Thyroid gland (tissue), 4 donors: ENCODE data around the gene EFTUD2. TPM values are rescaled to one million over a fixed set of nuclear protein-coding genes. Genes with fewer than 3 reads are reported as not detected.

Experiments
- DNase-seq, 2 donors: peaks; one replicate each; pipeline ENCODE4 v3.0.0-alpha.2; 2019
- H3K27ac ChIP-seq, 3 donors: fragments of 200-600 bp; sonication (generic); 1 replicate in 2 of 3; 2 replicates in 1 of 3; pipeline ENCODE4 v1.5.1; 2016 to 2019; ENCODE audit warnings: mild to moderate bottlenecking in 1 of 3, moderate library complexity in 1 of 3
- H3K27me3 ChIP-seq: fragments of 200-600 bp; sonication (generic); one replicate; pipeline ENCODE4 v1.5.1; 2019
- H3K36me3 ChIP-seq, 2 donors: fragments of 200-600 bp; sonication (generic); one replicate each; pipeline ENCODE4 v1.5.1; 2016 to 2019
- H3K4me1 ChIP-seq, 2 donors: fragments of 200-600 bp; sonication (generic); one replicate each; pipeline ENCODE4 v1.5.1; 2017 to 2019
- H3K4me3 ChIP-seq, 3 donors: fragments of 200-600 bp; sonication (generic); replicated peaks in 1 of 3; 1 replicate in 2 of 3; 2 replicates in 1 of 3; pipeline ENCODE4 v1.5.1; 2016; ENCODE audit warnings: mild to moderate bottlenecking in 1 of 3
- H3K9me3 ChIP-seq: fragments of 200-600 bp; sonication (generic); one replicate; pipeline ENCODE4 v1.5.1; 2017
- POLR2A ChIP-seq, 2 donors: fragments of 450-650 bp; IDR thresholded peaks; one replicate each; pipeline ENCODE4 v1.6.1; 2017; ENCODE audit warnings: antibody characterized with exemption in 2 of 2, mild to moderate bottlenecking in 2 of 2, moderate library complexity in 1 of 2
- WGBS, 2 donors: methylation state at CpG; one replicate each; pipeline ENCODE4 v1.1.5; 2017; 5-methylcytosine and 5-hydroxymethylcytosine counted together
- intact Hi-C: fragments of 100-400 bp; cut with DNase I; formaldehyde crosslinking; loops from one replicate; pipeline ENCODE4 v1.15.1; 2023
- total RNA-seq, 4 donors: library from RNA; depleted of rRNA; stranded (reverse); fragments of >200 nt; gene quantifications; one replicate each; pipeline ENCODE4 v1.2.3, GENCODE V29; 2016
- TF ChIP-seq, protein P1 (sequence below), 6 experiments: fragments of 200-600 bp in 3 of 6; fragments of 450-650 bp in 3 of 6; sonication (generic) in 3 of 6; IDR thresholded peaks; one replicate each; pipeline ENCODE4 v1.5.1; 2016 to 2019; ENCODE audit warnings: antibody characterized with exemption in 6 of 6, mild to moderate bottlenecking in 2 of 6, inconsistent platforms in 1 of 6, moderate library complexity in 1 of 6

EFTUD2 gene
- total RNA-seq, 4 donors from 2014 or later: 49.2 to 110 (median 75.1) TPM

DNA sequence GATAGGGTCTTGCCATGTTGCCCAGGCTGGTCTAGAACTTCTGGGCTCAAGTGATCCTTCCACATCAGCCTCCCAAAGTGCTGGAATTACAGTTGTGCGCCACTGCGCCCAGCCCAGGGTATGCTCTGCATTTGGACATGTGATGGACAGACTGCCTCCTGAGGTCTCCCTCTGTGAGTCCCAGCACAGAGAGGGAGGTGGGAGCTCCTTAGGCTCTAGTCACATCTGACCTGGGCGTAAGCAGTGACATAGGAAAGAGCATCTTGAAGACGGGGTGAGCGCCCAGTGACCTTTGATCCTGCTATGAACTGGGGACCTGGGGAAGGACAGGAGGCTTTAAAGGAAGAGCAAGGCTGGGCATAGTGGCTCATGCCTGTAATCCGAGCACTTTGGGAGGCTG is 18.2 kb upstream of the EFTUD2 start:
- Histone ChIP-seq H3K27me3 (no peaks in the 10 kb centered on the region), H3K27ac (peak overlapping the region; percentile 20 to 74 (median 61)), H3K9me3 (no peaks in the 10 kb centered on the region), H3K36me3 (no peaks in the 10 kb centered on the region), H3K4me3 (no peak overlapping the region), H3K4me1 (peaks cover 7 to 44% of the 10 kb centered on the region in 2 donors)
- no peak for DNase-seq
- intact Hi-C loops: no loop called here
- 81 to 89% methylated on average over 6 of the region's 6 CpGs for WGBS, 2 donors
- no peak for TF ChIP-seq POLR2A (IDR thresholded peaks at IDR 0.05)
- TF ChIP-seq, protein P1, sequence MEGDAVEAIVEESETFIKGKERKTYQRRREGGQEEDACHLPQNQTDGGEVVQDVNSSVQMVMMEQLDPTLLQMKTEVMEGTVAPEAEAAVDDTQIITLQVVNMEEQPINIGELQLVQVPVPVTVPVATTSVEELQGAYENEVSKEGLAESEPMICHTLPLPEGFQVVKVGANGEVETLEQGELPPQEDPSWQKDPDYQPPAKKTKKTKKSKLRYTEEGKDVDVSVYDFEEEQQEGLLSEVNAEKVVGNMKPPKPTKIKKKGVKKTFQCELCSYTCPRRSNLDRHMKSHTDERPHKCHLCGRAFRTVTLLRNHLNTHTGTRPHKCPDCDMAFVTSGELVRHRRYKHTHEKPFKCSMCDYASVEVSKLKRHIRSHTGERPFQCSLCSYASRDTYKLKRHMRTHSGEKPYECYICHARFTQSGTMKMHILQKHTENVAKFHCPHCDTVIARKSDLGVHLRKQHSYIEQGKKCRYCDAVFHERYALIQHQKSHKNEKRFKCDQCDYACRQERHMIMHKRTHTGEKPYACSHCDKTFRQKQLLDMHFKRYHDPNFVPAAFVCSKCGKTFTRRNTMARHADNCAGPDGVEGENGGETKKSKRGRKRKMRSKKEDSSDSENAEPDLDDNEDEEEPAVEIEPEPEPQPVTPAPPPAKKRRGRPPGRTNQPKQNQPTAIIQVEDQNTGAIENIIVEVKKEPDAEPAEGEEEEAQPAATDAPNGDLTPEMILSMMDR (IDR thresholded peaks at IDR 0.05): no peak

DNA sequence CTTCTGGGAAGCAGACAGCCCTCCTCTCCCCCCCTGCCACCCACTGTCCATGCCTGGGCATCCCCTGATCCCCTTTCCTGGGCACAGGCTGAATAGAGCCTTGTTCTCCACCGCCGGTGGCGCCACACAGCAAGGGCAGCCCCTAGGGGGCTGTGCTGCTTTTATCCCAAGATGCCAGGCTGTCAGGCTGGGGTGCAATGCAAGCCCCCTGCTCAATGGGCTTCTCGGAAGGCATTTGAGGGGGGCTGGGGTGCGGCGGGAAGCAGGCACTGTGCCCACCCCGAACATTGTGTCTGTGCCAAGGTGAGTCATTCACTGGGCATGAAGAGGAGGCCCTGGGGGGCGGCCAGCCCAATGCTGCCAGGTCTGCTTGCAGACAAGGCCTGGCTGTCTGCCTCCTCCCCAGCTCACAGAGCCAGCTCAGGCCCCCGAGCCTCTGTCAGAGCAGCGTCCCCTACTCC is 17.6 kb upstream of the EFTUD2 start:
- H3K4me1 ChIP-seq: peaks cover 7 to 44% of the 10 kb centered on the region in 2 donors
- intact Hi-C loops: no loop called here
- WGBS, 2 donors: 30 to 40% methylated on average over 6 to 9 of the region's 10 CpGs
- no peak overlapping the region for H3K4me3 ChIP-seq
- no peaks in the 10 kb centered on the region for H3K9me3 ChIP-seq
- H3K36me3 ChIP-seq: no peaks in the 10 kb centered on the region
- peak overlapping the region; percentile 74 to 77 (median 74) for H3K27ac ChIP-seq
- DNase-seq: peak; percentile 93 to 95
- TF ChIP-seq, protein P1 (IDR thresholded peaks at IDR 0.05): no peak
- no peak for TF ChIP-seq POLR2A (IDR thresholded peaks at IDR 0.05)
- H3K27me3 ChIP-seq: no peaks in the 10 kb centered on the region

DNA sequence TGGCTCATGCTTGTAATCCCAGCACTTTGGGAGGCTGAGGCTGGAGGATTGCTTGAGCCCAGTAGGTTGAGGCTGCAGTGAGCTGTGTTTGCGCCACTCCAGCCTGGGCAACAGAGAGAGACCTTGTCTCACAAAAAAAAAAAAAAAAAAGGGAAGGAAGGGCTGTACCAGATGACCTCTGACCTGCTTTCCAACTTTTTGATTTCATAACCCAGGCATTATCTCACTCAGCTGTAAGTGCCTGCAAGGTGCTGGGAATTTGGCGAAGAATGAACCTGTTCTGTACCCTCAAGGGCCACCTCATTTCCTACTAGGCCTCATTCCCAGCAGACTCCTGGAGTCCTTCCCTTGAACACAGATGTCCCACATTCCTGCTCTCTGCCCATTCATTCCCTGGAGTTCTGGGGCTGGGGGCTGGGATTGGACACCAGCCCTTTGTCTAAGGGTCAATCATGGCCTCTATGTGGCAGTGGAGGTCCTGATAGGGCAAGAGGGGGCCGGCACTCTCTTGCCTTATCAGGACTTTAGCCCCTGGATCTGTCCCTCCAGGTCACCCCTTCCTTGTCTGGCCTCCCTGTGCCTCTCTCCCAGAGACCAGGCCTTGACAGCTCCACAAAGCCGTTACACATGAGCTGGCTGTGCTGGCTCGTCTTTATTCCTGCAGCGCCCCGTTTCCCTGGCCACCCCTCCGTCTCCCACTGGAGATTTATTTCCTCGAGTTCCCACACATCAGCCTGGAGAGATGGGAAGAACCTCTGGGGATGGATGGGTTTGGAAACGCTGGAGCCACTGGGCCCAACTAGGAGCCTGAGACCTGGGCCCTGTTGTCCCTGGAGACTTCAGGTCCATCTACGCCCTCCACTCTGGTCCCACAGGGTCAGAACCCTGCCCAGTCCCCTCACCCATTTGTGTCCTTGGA is 16.9 kb upstream of the EFTUD2 start:
- no peak for TF ChIP-seq POLR2A (IDR thresholded peaks at IDR 0.05)
- TF ChIP-seq, protein P1 (IDR thresholded peaks at IDR 0.05): no peak
- intact Hi-C loops: no loop called here
- peak; percentile 24 to 37 for DNase-seq
- Histone ChIP-seq H3K4me3 (no peak overlapping the region), H3K36me3 (no peaks in the 10 kb centered on the region), H3K9me3 (no peaks in the 10 kb centered on the region), H3K4me1 (peaks cover 7 to 51% of the 10 kb centered on the region in 2 donors), H3K27me3 (no peaks in the 10 kb centered on the region), H3K27ac (peak overlapping the region; percentile 74 to 77 (median 74))
- WGBS, 2 donors: 65 to 78% methylated on average over 11 of the region's 11 CpGs

DNA sequence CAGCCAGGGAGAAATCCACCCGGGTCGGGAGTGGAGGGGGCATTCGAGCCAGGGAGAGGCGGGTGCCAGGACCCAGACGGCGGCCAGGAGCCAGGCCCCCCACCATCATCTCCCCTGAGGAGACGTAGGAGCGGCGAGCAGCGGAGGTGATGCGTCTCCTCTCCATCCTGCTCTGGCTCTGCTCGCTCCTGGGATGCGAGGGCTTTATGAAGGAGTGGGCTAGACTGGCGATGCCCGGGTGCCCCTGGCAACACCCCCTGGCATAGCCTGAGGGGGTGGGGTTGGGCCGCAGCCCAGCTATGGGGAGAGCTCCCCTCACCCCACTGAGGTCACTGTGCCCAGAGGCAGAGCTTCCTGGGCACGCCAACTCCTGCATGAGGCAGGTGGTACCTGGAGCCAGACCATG is 16.1 kb upstream of the EFTUD2 start, which contains the start of gene GFAP:
TSS of gene GFAP (minus strand) at position 180 of the 406 bp plus-strand sequence. CDS start at position 166, 14 bp downstream.
- Histone ChIP-seq H3K4me1 (peaks cover 7 to 54% of the 10 kb centered on the region in 2 donors), H3K27me3 (no peaks in the 10 kb centered on the region), H3K36me3 (no peaks in the 10 kb centered on the region), H3K4me3 (no peak within 1 kb of the TSS), H3K9me3 (no peaks in the 10 kb centered on the region), H3K27ac (peak within 1 kb of the TSS; percentile 74 to 77 (median 74))
- intact Hi-C loops: no loop called here
- no peak for DNase-seq
- TF ChIP-seq POLR2A (IDR thresholded peaks at IDR 0.05): no peak
- TF ChIP-seq, protein P1 (IDR thresholded peaks at IDR 0.05): no peak
- 76 to 87% methylated on average over 13 to 16 of the region's 17 CpGs for WGBS, 2 donors
